T-helper 22 cell (primary cell): ENCODE results near the gene ZNF532.
"Not testable (repeated sequence)": the region's sequence is repeated elsewhere in the genome, so short reads cannot be mapped to it uniquely, and the experiment has no call there.

Experiments used
- DNase-seq: peaks from one replicate; pipeline ENCODE4 v3.0.0-alpha.2; 2020; ENCODE audit warnings: low read depth

The ZNF532 gene, protein sequence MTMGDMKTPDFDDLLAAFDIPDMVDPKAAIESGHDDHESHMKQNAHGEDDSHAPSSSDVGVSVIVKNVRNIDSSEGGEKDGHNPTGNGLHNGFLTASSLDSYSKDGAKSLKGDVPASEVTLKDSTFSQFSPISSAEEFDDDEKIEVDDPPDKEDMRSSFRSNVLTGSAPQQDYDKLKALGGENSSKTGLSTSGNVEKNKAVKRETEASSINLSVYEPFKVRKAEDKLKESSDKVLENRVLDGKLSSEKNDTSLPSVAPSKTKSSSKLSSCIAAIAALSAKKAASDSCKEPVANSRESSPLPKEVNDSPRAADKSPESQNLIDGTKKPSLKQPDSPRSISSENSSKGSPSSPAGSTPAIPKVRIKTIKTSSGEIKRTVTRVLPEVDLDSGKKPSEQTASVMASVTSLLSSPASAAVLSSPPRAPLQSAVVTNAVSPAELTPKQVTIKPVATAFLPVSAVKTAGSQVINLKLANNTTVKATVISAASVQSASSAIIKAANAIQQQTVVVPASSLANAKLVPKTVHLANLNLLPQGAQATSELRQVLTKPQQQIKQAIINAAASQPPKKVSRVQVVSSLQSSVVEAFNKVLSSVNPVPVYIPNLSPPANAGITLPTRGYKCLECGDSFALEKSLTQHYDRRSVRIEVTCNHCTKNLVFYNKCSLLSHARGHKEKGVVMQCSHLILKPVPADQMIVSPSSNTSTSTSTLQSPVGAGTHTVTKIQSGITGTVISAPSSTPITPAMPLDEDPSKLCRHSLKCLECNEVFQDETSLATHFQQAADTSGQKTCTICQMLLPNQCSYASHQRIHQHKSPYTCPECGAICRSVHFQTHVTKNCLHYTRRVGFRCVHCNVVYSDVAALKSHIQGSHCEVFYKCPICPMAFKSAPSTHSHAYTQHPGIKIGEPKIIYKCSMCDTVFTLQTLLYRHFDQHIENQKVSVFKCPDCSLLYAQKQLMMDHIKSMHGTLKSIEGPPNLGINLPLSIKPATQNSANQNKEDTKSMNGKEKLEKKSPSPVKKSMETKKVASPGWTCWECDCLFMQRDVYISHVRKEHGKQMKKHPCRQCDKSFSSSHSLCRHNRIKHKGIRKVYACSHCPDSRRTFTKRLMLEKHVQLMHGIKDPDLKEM (N-terminal part only)

DNA sequence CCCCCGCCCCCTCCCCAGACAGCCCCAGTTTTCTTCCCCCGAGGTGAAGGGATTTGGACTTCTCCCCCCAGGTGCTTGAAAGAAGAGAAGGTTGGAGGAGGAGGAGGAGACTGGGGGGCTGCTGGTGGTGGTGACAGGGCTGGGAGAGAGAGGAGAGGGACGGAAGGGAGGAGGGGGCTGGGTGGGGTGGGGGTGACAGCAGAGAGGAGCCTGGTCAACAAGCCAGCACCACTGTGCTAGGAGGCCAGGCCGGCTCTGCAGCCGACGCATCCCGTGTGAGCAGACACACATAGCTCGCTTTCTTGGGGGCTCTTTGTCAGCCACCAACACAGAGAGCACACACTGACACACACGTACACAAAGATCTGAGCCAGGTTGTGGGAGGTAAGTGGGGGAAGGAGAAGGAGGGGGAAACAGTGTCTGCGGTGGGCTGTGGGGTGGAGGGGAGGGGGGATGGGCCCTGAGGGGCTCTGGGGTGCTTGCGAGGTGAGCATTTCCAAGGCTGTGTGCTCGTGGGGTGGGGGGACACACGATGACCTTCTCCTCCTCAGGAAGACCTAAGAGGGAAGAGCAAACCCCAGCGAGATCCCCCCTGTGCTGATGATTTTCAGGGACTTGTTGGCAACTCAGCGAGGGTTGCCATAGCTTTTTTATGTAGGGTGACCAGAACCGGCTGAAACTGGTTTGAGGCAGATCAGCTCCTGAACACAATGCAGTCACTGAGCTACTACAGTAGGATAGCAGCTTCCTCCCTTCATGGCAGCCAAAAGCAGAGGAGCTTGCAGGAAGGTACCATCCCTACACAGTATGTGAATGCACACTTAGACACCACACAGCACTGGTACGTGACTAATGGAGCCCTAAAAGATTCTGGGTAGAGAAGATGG, at the start of gene ZNF532:
TSS of gene ZNF532 (plus strand) at position 732 of the 887 bp plus-strand sequence. CDS start 53,411 bp downstream, outside the sequence.
- no peak for DNase-seq

GRCh38 chr18:58819051-58819450, 45.6 kb upstream of the ZNF532 start:
- DNase-seq = no peak

DNA sequence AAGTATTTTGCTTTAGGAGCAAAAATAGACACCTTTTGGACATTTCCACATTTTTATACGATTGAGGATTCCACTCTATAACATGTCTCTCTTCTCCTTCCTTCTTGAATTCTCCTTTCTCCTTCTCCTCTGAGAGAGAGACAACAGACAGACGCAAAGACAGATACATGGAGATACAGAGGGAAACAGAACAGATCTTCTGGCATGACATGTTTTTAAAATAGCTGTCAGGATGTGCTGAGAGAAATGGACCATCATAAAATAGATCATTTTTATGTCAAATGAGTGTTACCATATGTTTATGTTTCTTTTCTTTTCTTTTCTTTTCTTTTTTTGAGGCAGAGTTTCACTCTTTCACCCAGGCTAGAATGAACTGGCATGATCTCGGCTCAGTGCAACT, 44.4 kb upstream of the ZNF532 start:
- no peak for DNase-seq

DNA sequence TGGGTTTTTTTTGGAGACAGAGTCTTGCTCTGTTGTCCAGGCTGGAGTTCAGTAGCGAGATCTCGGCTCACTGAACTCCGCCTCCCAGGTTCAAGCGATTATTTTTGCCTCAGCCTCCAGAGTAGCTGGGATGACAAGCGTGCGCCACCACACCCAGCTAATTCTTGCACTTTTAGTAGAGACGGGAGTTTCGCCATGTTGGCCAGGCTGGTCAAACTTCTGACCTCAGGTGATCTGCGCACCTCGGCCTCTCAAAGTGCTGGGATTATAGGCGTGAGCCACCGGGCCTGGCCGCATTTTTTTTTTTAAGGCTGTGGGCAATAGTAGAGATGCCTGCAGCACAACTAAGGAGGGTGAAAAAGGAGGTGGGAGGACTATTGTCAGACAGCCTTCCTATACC, 41.7 kb upstream of the ZNF532 start:
- DNase-seq = no peak

GRCh38 chr18:58823412-58823811, 41.3 kb upstream of the ZNF532 start:
- DNase-seq = no peak

DNA sequence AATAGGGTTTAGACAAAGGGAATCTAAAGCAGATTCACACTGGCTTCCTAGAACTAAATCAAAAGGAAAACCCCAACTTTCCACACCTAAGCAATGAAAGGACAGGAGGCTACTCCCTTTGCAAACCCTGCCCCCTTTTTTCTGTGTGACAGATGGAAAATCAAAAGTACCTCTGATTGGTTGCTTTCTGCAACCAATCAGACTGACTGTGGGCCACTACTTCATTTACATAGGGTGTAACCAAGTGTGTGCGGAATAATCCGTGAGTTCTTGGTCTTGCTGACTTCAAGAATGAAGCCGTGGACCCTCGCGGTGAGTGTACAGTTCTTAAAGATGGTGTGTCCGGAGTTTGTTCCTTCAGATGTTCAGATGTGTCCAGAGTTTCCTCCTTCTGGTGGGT, 37.8 kb upstream of the ZNF532 start:
- not testable (repeated sequence) for DNase-seq

- DNase-seq = no peak
Observed at GRCh38 chr18:58827428-58827827, 37.2 kb upstream of the ZNF532 start.

- no peak for DNase-seq
Observed at GRCh38 chr18:58827886-58828285, 36.8 kb upstream of the ZNF532 start.

DNA sequence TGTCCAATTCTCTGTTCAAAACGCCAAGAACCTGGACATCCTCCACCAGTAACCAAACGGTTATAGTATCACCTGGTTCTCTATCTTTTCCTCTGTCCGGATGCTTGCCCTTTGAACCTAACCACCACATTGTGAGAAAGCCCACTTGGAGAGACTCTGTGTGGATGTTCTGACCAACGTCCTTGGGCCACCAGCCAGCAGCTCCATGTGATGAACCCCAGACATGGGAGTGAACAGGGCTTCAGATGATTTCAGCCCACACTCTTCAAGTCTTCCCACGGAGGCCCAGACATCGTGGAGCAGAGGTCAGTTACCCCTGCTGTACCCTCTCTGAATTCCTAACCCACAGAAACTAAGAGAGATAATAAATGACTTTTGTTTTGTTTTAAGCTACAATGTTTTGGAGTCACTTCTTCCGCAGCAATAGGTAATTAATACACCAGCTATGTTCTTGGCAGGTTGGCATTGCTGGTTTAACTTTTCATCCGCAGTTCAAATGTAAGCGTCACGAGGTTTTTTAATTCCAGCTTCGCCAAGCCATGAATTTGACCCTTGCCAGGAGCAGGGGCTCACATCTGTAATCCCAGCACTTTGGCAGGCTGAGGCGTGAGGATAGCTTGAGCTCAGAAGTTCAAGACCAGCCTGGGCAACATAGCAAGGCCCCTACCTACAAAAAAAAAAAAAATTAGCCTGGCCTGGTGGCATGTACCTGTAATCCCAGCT, 36.1 kb upstream of the ZNF532 start:
- no peak for DNase-seq

DNA sequence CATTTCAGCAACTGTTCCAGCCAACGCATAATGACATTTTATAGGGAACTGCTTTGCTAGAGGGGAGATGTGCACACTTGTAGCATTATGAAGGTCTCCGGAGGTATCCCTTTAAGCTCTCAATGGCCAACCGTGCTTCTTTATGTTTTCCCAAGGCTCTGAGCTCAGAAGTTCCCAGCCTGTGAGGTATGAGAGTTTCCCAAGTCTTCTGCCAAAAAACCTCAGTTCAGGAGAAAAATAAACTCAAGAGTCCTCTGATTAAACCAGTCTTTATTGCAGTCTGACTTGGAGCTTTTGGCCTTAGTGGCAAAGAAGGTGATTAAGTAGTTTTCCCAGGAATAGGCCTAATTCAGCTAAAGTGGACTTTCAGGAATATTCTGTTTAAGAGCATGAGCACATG, 35.4 kb upstream of the ZNF532 start:
- no peak for DNase-seq

DNA sequence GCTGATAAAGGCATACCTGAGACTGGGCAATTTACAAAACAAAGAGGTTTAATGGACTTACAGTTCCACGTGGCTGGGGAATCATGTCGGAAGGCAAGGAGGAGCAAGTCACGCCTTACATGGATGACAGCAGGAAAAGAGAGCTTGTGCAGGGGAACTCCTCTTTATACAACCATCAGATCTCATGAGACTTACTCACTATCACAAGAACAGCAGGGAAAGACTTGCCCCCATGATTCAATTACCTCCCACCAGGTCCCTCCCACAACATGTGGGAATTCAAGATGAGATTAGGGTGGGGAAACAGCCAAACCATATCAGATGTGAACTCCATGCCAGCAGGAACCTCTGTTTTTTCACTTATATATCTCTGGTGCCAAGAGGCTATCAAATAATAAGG, 34.8 kb upstream of the ZNF532 start:
- DNase-seq = not testable (repeated sequence)

DNA sequence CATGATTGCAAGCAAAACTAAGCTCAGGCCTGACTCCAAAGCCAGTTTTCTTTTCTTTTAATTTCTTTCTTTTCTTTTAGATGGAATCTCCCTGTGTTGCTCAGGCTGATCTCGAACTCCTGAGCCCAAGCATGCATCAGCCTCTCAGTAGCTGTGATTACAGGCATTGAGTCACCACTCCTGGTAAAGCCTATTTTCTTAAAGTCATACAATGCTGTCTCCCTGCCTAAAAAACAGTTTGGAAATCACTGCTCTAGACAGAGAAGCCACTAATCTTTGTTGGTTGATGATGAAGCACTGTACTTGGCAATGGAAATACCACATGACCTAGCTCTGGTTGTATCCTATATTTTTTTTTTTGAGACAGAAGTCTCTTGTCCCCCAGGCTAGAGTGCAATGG, 33.1 kb upstream of the ZNF532 start:
- DNase-seq = no peak

GRCh38 chr18:58838165-58838860, 26.4 kb upstream of the ZNF532 start:
- no peak for DNase-seq

DNA sequence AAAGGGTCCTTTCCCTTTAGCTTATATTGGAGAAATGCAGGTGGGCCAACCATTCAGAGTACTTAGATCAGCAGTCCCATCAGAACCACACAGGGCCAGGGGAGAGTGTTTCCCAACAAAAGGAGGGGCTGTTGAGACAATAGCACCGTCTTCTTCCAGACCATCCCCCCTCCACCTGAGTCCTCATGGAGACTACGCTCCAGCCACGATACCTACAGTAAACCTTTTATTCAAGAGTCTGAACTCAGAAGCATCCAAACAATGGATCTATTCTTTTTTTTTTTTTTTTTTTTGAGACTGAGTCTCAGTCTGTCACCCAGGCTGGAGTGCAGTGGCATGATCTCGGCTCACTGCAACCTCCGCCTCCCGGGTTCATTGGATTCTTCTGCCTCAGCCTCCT, 25.7 kb upstream of the ZNF532 start:
- DNase-seq = no peak

GRCh38 chr18:58842978-58843687, 21.5 kb upstream of the ZNF532 start:
- no peak for DNase-seq

- no peak for DNase-seq
Observed at GRCh38 chr18:58843688-58844035, 21.0 kb upstream of the ZNF532 start.

DNA sequence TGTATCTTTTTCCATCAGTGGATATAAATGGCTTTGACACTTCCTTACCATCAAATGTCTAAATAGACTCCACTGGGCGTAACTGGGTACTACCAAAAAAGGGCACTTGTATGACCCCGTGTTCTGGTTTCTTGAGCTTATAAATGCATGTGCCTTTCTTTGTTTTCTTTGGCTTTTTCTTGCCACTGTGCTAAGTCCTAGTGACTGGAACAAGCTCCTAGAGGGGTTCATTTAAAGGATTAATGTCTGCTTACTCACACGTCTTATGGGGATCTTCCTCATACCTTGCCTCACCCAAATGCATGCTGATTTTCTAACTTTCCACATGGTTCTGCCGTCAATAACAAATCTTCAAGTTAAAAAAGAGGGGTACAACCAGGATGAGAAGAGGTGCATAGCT, 19.8 kb upstream of the ZNF532 start:
- DNase-seq = no peak

GRCh38 chr18:58845928-58846724, 18.6 kb upstream of the ZNF532 start:
- DNase-seq = no peak
